Left ventricle myocardium superior (tissue), 1 donor: ENCODE data around the gene CCDC69. TPM values are rescaled to one million over a fixed set of nuclear protein-coding genes. Genes with fewer than 3 reads are reported as not detected.
"Not testable (repeated sequence)": the region's sequence is repeated elsewhere in the genome, so short reads cannot be mapped to it uniquely, and the experiment has no call there.

ENCODE experiments used
- ATAC-seq: fragments of 200-7000 bp; cut with Tn5 transposase; one replicate; pipeline ENCODE4 v1.9.1; 2020; ENCODE audit warnings: mild to moderate bottlenecking, moderate library complexity
- DNase-seq: peaks from one replicate; pipeline ENCODE4 v3.0.0-alpha.2; 2020
- intact Hi-C: fragments of 100-400 bp; cut with micrococcal nuclease; formaldehyde crosslinking; loops from one replicate; pipeline ENCODE4 v1.11.0; 2022
- total RNA-seq: library from RNA; stranded (reverse); fragmentation: NEBNext Ultra II Directional; extraction: Animal tissue kit (Norgen Biotek cat#: 25700); gene quantifications from one replicate; pipeline ENCODE4 v1.2.1, GENCODE V29; 2021
- donor health status: DM: no; HTN: yes; CAD: no; lungs with severe emphysema.

CCDC69 gene
- total RNA-seq, 1 donor from 2014 or later = 178 TPM

DNA sequence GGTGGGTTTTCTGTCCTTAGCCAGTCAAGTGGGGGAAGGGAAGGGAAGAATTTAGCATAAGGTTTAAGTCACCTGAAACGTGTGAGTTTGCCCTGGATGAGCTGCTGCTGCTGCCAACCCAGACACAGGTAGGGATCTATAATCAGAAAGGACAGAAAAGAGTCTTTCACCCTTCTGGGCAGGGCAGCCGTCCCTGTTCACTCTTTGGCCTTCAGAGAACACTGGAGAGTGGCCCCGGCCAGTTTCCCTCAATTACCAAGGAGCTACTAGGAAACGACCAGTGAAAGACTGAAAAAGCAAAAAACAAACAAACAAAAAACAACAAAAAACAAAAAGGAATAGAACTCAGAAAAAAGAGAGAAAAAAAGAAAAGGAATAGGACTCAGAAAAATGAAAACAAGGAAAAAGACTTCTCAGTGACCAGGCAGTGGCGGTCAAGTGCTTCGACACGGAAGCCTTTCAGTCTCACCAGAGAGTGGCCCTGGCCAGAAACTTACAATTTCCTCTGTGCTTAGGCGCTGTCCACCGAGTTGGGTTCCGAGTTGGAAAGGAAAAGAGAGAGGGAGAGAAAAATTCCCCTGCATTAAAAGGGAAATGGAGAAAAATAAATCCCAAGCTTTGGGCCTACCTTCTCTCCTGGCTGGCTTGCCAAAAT is 26.6 kb upstream of the CCDC69 start:
- intact Hi-C loops = no loop called here
- no peak for ATAC-seq
- no peak for DNase-seq

DNA sequence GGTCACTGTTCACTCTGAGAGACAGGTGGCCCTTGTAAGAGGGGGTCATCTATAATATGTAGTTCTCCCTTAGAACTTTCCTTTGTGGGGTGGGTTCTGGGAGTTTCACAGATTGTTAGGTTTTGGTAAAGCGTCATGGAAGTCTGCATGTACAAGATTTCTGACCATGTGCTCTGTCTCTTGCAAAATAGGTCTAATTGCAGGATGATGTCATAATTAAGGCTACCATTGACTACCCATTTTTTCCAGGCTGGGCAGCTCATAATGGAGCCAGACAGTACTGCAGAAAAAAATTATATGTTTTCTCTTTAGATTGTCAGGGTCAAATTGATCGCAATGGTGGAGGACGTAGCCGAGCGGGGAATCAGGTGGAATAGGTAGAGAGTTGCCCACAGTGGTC is 25.4 kb upstream of the CCDC69 start:
- intact Hi-C loops = no loop called here
- DNase-seq = no peak
- no peak for ATAC-seq

DNA sequence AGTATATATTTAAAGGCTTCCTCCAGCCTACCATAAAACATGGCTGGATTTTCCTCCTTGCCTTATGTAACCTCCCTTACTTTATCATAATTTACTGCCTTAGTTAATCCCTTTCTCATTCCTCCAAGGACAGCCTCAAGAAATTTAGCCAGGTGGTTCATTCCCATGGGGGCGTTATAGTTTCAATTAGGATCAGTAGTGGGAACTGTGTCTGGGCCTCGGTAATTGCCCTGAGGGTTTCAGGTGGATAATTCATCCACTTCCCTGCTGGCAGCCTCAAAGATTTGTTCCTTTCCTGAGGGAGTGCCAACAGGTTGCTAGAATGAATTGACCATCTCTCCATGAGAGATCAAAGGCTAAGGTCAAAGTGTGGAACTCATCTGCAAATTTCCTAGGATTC is 24.8 kb upstream of the CCDC69 start:
- intact Hi-C loops = no loop called here
- no peak for ATAC-seq
- DNase-seq = no peak

DNA sequence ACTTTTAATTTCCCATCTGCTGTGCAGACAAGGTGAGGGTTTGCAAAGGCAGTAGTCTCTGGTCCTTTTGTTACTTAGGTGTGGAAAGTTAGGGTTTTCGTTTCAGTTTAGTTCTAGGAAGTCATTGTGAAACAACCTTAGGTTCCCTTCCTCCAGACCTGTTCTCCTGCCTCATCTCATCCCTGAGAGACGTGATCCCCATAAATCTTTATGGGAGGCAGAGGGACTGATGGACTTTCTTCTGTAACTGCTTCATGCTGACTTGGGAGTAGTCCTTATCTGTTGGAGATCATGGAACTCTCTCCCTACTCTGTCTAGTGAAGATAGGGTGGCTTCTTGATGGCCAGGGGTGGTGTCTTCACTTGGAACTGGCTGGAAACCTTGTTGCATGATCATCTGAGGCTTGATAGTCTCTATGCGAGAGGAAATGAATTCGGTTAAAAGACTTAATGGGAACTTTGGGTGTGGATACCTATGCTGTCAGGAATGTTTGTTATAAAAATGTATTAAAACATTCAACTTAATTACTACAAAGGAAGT is 21.9 kb upstream of the CCDC69 start:
- no peak for ATAC-seq
- intact Hi-C loops = no loop called here
- DNase-seq = no peak

DNA sequence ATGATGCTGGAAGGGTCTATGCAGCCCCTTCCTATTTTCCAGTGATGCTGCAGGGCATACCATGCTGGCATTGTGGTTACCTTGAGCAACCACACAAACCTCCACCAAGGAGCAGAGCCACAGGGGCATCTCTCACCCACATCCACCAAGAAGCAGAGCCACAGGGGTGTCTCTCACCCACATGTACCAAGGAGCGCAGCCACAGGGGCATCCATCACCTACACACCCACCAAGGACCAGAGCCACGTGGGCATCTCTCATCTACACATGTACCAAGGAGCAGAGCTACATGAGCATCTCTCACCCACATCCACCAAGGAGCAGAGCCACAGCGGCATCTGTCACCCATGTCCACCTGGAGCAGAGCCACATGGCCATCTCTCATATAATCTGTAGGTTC is 20.3 kb upstream of the CCDC69 start:
- ATAC-seq (no peak), DNase-seq (no peak)
- intact Hi-C loops = no loop called here

DNA sequence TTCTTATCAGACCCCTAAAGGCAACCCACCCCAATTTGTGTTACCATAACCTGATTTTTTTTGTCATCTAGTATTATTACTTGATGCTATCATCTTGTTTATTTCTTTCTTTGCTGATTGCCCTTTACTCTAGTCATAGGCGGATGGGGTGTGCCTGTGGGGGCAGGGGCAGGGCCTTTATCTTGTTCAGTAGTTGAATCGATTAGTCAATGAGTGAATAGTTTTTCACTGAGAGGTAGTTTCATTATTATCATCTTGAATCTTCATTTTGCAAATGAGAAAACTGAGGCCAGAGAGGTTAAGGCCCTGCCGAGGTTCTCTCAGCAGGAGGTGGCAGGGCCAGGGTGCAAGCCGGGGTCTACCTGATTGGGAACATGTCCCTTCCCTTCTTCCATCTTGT is 19.7 kb upstream of the CCDC69 start:
- DNase-seq (no peak), ATAC-seq (no peak)
- intact Hi-C loops = no loop called here

DNA sequence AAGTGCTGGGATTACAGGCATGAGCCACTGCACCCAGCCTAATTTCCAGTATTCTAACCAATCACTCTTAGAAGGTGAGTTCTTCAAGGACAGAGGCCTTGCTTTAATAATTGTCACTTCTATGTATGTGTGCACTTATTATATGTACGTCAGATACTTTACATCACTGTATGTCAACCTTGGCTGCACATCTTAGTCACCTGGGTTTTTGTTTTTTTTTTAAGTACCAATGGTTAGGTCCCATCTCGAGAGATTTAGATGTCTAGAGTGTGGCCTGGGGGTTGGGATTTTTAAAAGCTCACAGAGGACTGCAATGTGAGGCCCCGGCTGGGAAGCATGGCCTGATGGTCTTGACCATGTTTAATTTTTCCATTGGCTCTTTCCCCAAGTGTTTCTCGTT is 19.2 kb upstream of the CCDC69 start:
- DNase-seq (no peak), ATAC-seq (no peak)
- intact Hi-C loops = no loop called here

DNA sequence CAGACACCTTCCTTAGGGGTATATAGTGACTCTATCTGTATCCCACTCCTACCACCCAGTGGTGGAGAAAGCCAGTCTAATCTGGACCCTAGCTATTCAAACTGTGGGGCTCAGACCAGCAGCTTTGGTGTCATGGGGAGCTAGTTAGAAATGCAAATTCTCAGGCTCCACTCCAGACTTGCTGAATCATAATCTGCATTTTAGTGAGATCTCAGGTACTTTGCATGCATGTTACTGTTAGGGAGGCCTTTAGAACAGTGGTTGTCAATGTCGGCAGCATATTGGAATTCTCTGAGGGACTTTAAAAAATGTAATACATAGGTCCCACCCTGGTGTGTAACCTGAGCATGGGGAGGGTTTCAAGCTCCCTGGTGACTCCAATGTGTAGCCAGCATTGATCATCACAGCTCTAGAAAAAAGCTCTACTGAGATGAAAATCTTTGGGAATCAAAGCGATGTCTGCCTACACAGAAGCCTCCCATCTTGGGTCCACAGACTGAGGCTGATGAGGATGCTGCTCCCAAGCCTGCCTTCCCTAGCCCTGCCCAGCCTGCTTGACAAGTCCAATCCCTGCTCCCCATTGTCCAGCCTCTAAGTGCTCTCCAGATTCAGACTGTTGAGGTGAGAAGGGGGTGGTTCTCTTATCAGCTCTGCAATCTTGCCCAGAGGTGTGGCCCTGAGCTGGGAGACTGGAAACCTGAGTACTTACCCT is 17.2 kb upstream of the CCDC69 start:
- intact Hi-C loops = no loop called here
- no peak for DNase-seq
- no peak for ATAC-seq

DNA sequence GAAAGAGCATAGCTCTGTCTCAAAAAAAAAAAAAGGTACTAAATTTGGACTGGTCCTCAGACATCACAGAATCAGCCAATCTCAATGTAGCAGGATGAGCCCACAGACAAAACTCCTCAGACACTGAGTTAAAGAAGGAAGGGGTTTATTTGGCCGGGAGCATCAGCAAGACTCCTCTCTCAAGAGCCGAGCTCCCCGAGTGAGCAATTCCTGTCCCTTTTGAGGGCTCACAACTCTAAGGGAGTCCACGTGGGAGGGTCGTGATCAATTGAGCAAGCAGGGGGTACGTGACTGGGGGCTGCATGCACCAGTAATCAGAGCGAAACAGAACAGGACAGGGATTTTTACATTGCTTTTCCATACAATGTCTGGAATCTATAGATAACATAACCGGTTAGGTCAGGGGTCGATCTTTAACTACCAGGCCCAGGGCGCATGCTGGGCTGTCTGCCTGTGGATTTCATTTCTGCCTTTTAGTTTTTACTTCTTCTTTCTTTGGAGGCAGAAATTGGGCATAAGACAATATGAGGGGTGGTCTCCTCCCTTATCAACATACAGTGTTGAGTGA is 16.5 kb upstream of the CCDC69 start:
- intact Hi-C loops, DNase-seq, ATAC-seq: not testable (repeated sequence)

DNA sequence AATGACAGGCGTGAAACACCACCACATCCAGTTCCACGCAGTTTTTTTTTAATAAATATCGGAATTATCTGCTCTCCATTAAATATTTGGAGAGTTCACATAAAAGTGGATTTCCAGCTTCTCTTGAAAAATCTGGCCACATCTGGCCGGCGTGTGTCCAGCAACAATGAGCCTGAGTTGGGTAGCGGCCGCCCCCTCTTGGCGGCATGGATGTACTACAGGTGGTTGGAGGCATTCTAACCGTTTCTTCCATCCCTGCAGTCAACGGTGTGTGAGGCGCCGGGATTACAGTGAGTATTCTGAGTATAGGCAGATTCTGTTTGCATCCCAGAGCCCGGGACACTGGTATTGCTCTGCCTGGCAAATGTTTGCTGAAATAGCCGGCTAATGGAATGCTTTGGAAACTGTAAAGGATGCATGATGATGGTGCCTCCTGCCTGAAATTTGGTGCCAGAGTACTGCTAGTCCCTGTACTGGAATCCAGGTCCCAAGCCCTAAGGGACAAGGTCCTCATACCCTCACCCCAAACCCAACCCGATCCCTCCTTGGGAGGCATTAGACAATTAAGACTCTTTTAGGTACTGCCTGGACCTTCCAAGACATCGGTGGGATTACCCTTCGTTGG is 15.5 kb upstream of the CCDC69 start:
- DNase-seq = peak; percentile 90
- ATAC-seq = peak; percentile 72
- intact Hi-C loops = loop anchor here (10.0 kb wide), 1 partner anchor 115 kb away; no protein-coding TSS in a partner anchor

DNA sequence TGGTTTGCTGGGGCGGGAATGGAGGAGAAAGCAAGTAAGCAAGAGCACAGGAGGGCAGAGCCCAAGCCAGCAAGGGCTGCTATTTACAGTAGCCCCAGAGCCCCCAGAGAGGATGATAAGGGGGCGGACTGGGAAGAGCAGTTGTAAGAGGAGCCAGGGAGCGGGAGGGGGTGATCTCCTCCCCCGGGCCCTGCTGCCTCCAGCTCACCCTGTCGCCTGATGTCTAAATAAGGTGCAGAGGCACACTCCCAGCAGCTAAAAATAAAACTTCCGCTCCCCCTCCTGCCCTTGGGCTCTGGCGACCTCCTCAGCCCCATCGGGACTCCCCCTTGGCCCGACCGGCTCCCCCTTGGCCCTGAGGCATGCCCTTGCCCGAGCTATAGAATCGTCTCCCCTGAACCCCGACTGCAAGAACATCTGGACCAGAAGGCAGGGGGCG is 14.4 kb upstream of the CCDC69 start:
- intact Hi-C loops = loop anchor here (10.0 kb wide), 1 partner anchor 114 kb away; no protein-coding TSS in a partner anchor
- peak; percentile 81 for DNase-seq
- ATAC-seq = peak; percentile 91

DNA sequence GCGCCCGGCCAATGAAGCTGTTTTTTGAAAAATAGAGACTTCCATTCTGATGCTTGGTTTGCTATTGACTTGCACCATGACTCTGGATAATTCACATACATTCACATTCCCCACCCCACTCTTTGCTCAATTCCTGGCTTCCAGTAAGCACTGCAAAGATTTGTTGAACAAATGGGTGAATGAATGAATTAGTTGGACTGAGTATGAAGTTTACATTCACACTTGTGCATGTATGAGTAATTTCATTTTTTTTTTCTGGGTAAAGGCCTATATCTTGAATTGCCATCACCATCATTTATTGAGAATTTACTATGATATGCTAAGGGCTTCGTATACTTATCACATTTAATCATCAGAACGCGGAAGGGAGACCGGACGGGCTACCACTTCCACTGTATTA is 13.8 kb upstream of the CCDC69 start:
- ATAC-seq = no peak

DNA sequence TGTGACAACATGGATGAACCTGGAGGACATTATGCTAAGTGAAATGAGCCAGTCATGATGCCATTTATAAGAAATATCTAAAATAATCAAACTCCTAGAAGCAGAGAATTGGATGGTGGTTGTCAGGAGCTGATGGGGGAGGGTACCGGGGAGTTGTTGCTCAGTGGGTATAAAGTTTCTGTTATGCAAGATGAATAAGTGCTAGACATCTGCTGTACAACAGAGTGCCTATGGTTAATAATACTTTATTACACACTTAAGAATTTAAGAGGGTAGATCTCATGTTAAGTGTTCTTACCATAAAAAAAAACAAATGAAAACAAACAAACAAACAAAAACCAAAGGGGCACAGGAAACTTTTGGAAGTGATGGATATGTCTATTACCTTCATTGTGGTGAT is 13.0 kb upstream of the CCDC69 start:
- intact Hi-C loops = loop anchor here (10.0 kb wide), 1 partner anchor 112 kb away; no protein-coding TSS in a partner anchor
- ATAC-seq (no peak), DNase-seq (no peak)

More for the DNA sequence above, 13.8 kb upstream of the CCDC69 start:
- DNase-seq = no peak
- intact Hi-C loops = loop anchor here (10.0 kb wide), 1 partner anchor 113 kb away; no protein-coding TSS in a partner anchor

DNA sequence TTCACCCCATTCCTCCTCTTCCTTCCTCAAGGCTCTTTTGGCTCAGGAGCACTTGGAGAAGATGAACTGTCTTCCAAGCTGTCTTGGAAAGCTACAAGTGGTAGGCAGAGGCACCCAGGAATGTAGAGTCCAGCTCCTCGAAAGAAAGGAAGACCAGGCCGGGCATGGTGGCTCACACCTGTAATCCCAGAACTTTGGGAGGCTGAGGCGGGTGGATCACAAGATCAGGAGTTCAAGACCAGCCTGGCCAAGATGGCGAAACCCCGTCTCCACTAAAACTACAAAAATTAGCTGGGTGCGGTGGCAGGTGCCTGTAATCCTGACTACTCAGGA is 11.3 kb upstream of the CCDC69 start:
- DNase-seq, ATAC-seq: not testable (repeated sequence)
- intact Hi-C loops = loop anchor here (10.0 kb wide), 1 partner anchor 110 kb away; no protein-coding TSS in a partner anchor

DNA sequence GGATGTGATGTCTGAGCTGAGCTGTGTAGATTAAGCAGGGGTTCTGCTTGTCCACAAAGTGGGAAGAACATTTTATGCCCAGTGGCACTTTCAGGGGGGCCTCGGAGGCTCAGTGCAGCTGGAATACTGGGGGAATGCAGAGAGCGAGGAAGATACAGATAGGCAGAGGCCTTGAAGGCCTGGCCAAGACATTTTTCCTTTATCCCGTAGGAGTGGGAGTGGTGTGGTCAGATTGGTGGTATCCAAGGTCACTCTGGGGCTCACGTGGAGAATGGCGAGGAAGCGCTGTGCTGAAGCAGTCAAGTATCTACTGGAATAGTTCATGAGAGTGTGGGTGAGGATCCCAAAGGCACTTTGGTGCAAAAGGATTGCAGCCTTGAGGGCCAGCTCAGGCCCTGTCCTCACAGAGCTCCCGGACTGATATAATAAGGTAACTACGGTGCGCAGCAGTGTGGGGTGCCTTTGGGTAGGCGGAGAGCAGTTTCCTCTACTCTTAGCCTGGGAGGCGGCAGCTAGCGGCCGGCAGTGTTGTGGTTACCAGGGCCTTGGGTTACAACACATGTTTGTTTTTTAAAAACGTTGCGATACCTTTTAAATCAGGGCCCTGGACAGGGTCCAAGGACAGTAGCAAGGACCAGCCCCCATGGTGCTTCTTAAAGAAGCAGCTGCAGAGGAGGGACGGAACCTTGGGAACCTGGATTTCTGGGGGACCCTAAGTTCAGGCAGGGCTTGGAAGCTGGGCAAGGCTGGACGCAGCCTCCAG is 10.8 kb upstream of the CCDC69 start:
- intact Hi-C loops = loop anchor here (10.0 kb wide), 1 partner anchor 110 kb away; no protein-coding TSS in a partner anchor
- peak; percentile 75 for ATAC-seq
- peak; percentile 84 for DNase-seq

DNA sequence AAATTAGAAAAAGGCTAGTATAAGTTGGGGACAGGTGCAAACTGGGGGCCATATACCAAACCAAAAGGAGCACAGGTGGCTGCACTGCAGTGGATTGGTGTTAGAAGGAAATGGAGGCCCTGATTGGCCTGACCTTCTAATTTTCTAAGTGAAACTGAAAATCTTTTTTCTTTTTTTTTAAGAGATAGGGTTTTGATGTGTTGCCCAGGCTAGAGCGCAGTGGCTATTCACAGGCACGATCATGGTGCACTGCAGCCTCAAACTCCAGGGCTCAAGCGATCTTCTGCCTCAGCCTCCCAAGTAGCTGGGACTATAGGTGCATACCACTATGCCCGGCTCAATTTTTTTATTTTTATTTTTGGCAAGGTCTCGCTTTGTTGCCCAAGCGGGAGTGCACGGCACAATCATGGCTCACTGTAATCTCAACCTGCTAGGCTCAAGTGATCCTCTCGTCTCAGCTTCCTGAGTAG is 9.8 kb upstream of the CCDC69 start:
- DNase-seq (no peak), ATAC-seq (no peak)
- intact Hi-C loops = loop anchor here (10.0 kb wide), 1 partner anchor 109 kb away; no protein-coding TSS in a partner anchor

DNA sequence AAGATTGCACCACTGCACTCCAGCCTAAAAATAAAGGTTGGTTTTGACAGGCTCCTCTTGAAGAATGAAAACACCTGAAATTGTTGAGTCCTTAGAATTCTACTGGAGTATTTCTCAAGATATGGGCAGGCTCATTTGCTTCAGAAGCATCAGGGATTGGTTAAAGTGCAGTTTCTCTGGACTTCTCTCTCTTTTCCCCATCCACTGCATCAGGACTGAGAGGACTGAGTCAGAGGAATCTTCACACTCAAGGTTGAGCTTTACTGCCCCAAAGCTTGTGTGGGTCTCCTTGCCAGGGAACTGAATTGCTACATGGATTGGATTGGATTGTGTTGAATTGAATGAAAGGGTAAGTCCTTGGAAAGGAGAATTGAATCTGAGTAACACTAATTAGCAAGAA is 7.5 kb upstream of the CCDC69 start:
- DNase-seq (no peak), ATAC-seq (no peak)
- intact Hi-C loops = loop anchor here (10.0 kb wide), 1 partner anchor 107 kb away; no protein-coding TSS in a partner anchor

DNA sequence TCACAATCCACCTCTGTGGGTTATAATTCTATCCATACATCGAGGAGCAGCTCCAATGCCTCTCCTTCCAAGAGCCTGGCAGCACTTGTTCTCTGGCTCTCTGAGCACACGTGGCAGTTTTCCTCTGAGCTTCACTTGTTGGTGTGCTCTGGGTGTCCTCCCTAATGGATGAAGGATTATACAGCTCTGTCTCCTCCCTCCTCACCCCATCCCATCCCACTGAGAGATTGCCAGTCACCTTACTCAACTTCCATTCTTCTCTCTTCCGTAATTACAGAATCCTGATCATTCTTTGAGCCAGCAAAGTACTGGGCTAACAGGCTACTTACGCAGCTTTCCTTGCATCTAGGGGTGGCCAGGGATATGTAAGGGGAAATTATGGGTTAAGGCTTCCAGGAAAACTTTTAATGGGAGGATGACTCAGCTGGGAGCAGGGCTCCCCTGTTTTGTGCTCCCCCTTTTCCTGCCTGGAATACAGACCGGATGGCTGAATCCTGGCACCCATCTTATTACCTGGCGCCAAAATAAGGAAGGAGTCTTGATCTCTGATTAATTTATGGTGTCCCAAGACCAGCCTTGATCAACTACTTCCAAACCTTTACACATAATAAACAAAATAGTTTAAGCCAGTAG is 6.3 kb upstream of the CCDC69 start:
- intact Hi-C loops = loop anchor here (10.0 kb wide), 1 partner anchor 105 kb away; no protein-coding TSS in a partner anchor
- DNase-seq (no peak), ATAC-seq (no peak)
